ENCODE data around the gene P2RY10. TPM values are rescaled to one million over a fixed set of nuclear protein-coding genes. Genes with fewer than 3 reads are reported as not detected.
A peak's percentile ranks its signal among the peaks of the same experiment; 100 is the strongest.
"Not testable (repeated sequence)": the region's sequence is repeated elsewhere in the genome, so short reads cannot be mapped to it uniquely, and the experiment has no call there.

Gene P2RY10
- total RNA-seq, 2 experiments from 2014 or later, result 85.3 to 98.5 TPM

GRCh38 chrX:78997870-78998558 lies 52.8 kb downstream of the P2RY10 start:
- H3K9me3 ChIP-seq (ENCODE audit: control insufficient read depth in 1 of 2, insufficient read depth in 1 of 2, low read length in 2 of 2), result no peaks in the 10 kb centered on the region
- no peak overlapping the region for H3K4me3 ChIP-seq (ENCODE audit: low read length)
- intact Hi-C loops (cut with DNase I, micrococcal nuclease), result no loop called here
- DNase-seq, result peak in 12 of 14 experiments; percentile 0 to 66 (median 10)
- no peaks in the 10 kb centered on the region for H3K36me3 ChIP-seq (ENCODE audit: insufficient read depth, low read length)
- H3K27me3 Mint-ChIP-seq, result no peaks in the 10 kb centered on the region
- no peak overlapping the region for H3K27ac Mint-ChIP-seq
- no peak overlapping the region for H3K27ac ChIP-seq (ENCODE audit: low read depth in 1 of 2, low read length in 2 of 2)
- H3K27me3 ChIP-seq (ENCODE audit: control insufficient read depth in 1 of 2, insufficient read depth in 2 of 2, low read length in 2 of 2), result no peaks in the 10 kb centered on the region
- H3K4me1 Mint-ChIP-seq (ENCODE audit: low read depth), result peaks cover 6% of the 10 kb centered on the region
- POLR2A ChIA-PET, result no interaction called here
- no peaks in the 10 kb centered on the region for H3K36me3 Mint-ChIP-seq (ENCODE audit: low read depth)
- no peaks in the 10 kb centered on the region for H3K9me3 Mint-ChIP-seq
- peak; percentile 48 for ATAC-seq (ENCODE audit: poor library complexity)
- CTCF ChIA-PET, result interaction anchor here (0.7 kb wide), 1 partner anchor 89 kb away, joined by 3 read pairs; no protein-coding TSS in a partner anchor
- TF ChIP-seq CTCF (IDR thresholded peaks at IDR 0.05), result no peak
- H3K4me1 ChIP-seq (ENCODE audit: insufficient read depth, low read length), result peaks cover 9% of the 10 kb centered on the region
- peak overlapping the region; percentile 11 for H3K4me3 Mint-ChIP-seq

DNA sequence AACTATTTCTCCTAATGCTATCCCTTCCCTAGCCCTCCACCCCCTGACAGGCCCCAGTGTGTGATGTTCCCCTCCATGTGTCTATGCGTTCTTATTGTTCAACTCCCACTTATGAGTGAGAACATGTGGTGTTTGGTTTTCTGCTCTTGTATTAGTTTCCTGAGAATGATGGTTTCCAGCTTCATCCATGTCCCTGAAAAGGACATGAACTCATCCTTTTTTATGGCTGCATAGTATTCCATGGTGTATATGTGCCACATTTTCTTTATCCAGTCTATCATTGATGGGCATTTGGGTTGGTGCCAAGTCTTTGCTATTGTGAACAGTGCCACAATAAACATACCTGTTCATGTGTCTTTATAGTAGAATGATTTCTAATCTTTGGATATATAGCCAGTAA lies 62.3 kb downstream of the P2RY10 start:
- H3K4me1 Mint-ChIP-seq (ENCODE audit: low read depth); H3K27ac Mint-ChIP-seq; ATAC-seq (ENCODE audit: poor library complexity); H3K27ac ChIP-seq (ENCODE audit: low read depth in 1 of 2, low read length in 2 of 2); POLR2A ChIA-PET; H3K36me3 ChIP-seq (ENCODE audit: insufficient read depth, low read length); H3K9me3 Mint-ChIP-seq; DNase-seq; intact Hi-C loops (cut with DNase I, micrococcal nuclease); H3K4me1 ChIP-seq (ENCODE audit: insufficient read depth, low read length); H3K27me3 ChIP-seq (ENCODE audit: control insufficient read depth in 1 of 2, insufficient read depth in 2 of 2, low read length in 2 of 2); H3K4me3 Mint-ChIP-seq; H3K27me3 Mint-ChIP-seq; H3K36me3 Mint-ChIP-seq (ENCODE audit: low read depth); CTCF ChIA-PET; H3K4me3 ChIP-seq (ENCODE audit: low read length); H3K9me3 ChIP-seq (ENCODE audit: control insufficient read depth in 1 of 2, insufficient read depth in 1 of 2, low read length in 2 of 2): not testable (repeated sequence)

Small RNA genes within 50 kb of the gene (microRNA-seq; reads per million reads assigned to microRNA genes)
- gene MIR4328 (ENCODE audit: borderline microRNAs expressed, borderline replicate concordance), result not detected

Other genes with a start within 250 kb of the P2RY10 start
- gene LPAR4, start 197.7 kb upstream of the P2RY10 start, total RNA-seq, result not detected
- 10 to 100 TPM; 33.8 to 34.9 TPM for gene GPR174, start 199.3 kb downstream of the P2RY10 start, total RNA-seq